KMS-11 (cell line): ENCODE measurements around the gene UMODL1.

Experiments
- H2AFZ ChIP-seq: fragments of 200-600 bp; sonication (generic); 2 replicates; pipeline ENCODE4 v1.6.1; 2016; ENCODE audit warnings: antibody characterized with exemption, mixed run types, low read depth
- H3K27ac ChIP-seq: fragments of 200-600 bp; sonication (generic); 2 replicates; pipeline ENCODE4 v1.6.1; 2016; ENCODE audit warnings: mild to moderate bottlenecking, mixed run types
- H3K27me3 ChIP-seq: fragments of 200-600 bp; sonication (generic); 2 replicates; pipeline ENCODE4 v1.6.1; 2017; ENCODE audit warnings: mild to moderate bottlenecking, low read depth, mixed run types, moderate library complexity; ENCODE audit not compliant: insufficient read depth
- H3K36me3 ChIP-seq: fragments of 200-600 bp; sonication (generic); 2 replicates; pipeline ENCODE4 v1.6.1; 2017; ENCODE audit warnings: mild to moderate bottlenecking, mixed run types; ENCODE audit not compliant: insufficient read depth
- H3K4me1 ChIP-seq: fragments of 200-600 bp; sonication (generic); 2 replicates; pipeline ENCODE4 v1.6.1; 2016; ENCODE audit warnings: mild to moderate bottlenecking, low read depth, mixed run types; ENCODE audit not compliant: poor library complexity, severe bottlenecking
- H3K4me2 ChIP-seq: fragments of 200-600 bp; sonication (generic); 2 replicates; pipeline ENCODE4 v1.7.0; 2016; ENCODE audit warnings: mild to moderate bottlenecking, mixed run types
- H3K4me3 ChIP-seq: fragments of 200-600 bp; sonication (generic); IDR thresholded peaks from 2 replicates; pipeline ENCODE4 v1.6.1; 2017; ENCODE audit warnings: low read depth, low read length, mixed read lengths; ENCODE audit not compliant: insufficient read depth
- H3K79me2 ChIP-seq: fragments of 200-600 bp; sonication (generic); 2 replicates; pipeline ENCODE4 v1.6.1; 2016; ENCODE audit warnings: low read depth, mixed run types; ENCODE audit not compliant: insufficient read depth
- H3K9ac ChIP-seq: fragments of 200-600 bp; sonication (generic); 2 replicates; pipeline ENCODE4 v1.6.1; 2016; ENCODE audit warnings: mild to moderate bottlenecking, mixed run types
- H4K20me1 ChIP-seq: fragments of 200-600 bp; sonication (generic); 2 replicates; pipeline ENCODE4 v1.6.1; 2016; ENCODE audit warnings: mild to moderate bottlenecking, mixed run types; ENCODE audit not compliant: insufficient read depth
- CTCF ChIP-seq: fragments of 200-600 bp; sonication (generic); conservative IDR thresholded peaks from 2 replicates; pipeline ENCODE4 v1.6.1; 2017; ENCODE audit warnings: low read depth, mild to moderate bottlenecking, antibody characterized with exemption, low read length, moderate library complexity, mixed read lengths

The UMODL1 gene

GRCh38 chr21:42031816-42032215 lies 39.3 kb upstream of the UMODL1 start:
- H3K9ac ChIP-seq = peak overlapping the region; percentile 10; the same call in 1 of the 2 replicates
- H3K4me3 ChIP-seq = no peak overlapping the region

GRCh38 chr21:42032266-42032665 lies 38.9 kb upstream of the UMODL1 start:
- no peak for TF ChIP-seq CTCF
- H3K4me3 ChIP-seq = no peak overlapping the region
- no peaks in the 10 kb centered on the region for H3K36me3 ChIP-seq
- peak overlapping the region; percentile 42; the same call in 1 of the 2 replicates for H3K4me2 ChIP-seq
- H4K20me1 ChIP-seq = no peaks in the 10 kb centered on the region
- peak overlapping the region; percentile 38; the same call in 1 of the 2 replicates for H3K27ac ChIP-seq
- no peak overlapping the region for H3K9ac ChIP-seq
- no peaks in the 10 kb centered on the region for H3K79me2 ChIP-seq
- peaks cover 21% of the 10 kb centered on the region for H3K4me1 ChIP-seq
- H2AFZ ChIP-seq = peak overlapping the region; percentile 31; the same call in 1 of the 2 replicates
- no peaks in the 10 kb centered on the region for H3K27me3 ChIP-seq

More at GRCh38 chr21:42031816-42032215, 39.3 kb upstream of the UMODL1 start:
- peak overlapping the region; percentile 38; the same call in 1 of the 2 replicates for H3K27ac ChIP-seq
- H3K36me3 ChIP-seq = no peaks in the 10 kb centered on the region
- peak overlapping the region; percentile 42 for H3K4me2 ChIP-seq
- peak overlapping the region; percentile 31; the same call in 1 of the 2 replicates for H2AFZ ChIP-seq
- no peaks in the 10 kb centered on the region for H4K20me1 ChIP-seq
- no peaks in the 10 kb centered on the region for H3K27me3 ChIP-seq
- H3K4me1 ChIP-seq = peaks cover 21% of the 10 kb centered on the region
- no peaks in the 10 kb centered on the region for H3K79me2 ChIP-seq
- no peak for TF ChIP-seq CTCF

GRCh38 chr21:42032968-42033367 lies 38.1 kb upstream of the UMODL1 start:
- H3K79me2 ChIP-seq = no peaks in the 10 kb centered on the region
- H3K36me3 ChIP-seq = no peaks in the 10 kb centered on the region
- H3K4me2 ChIP-seq = no peak overlapping the region
- no peaks in the 10 kb centered on the region for H4K20me1 ChIP-seq
- no peaks in the 10 kb centered on the region for H3K27me3 ChIP-seq
- no peak overlapping the region for H3K9ac ChIP-seq
- no peak overlapping the region for H3K27ac ChIP-seq
- no peak for TF ChIP-seq CTCF
- no peak overlapping the region for H3K4me3 ChIP-seq
- H3K4me1 ChIP-seq = peaks cover 21% of the 10 kb centered on the region
- H2AFZ ChIP-seq = no peak overlapping the region

- Histone ChIP-seq H3K4me2 (no peak overlapping the region), H2AFZ (no peak overlapping the region), H4K20me1 (no peaks in the 10 kb centered on the region), H3K36me3 (no peaks in the 10 kb centered on the region), H3K4me3 (no peak overlapping the region), H3K4me1 (peaks cover 13% of the 10 kb centered on the region), H3K27me3 (no peaks in the 10 kb centered on the region), H3K27ac (no peak overlapping the region), H3K79me2 (no peaks in the 10 kb centered on the region), H3K9ac (no peak overlapping the region)
- TF ChIP-seq CTCF = no peak
These were observed 34.8 kb upstream of the UMODL1 start for GRCh38 chr21:42036313-42036712.
